Measurements from ENCODE around the gene MYL5. TPM values are rescaled to one million over a fixed set of nuclear protein-coding genes. Genes with fewer than 3 reads are reported as not detected.

MYL5 gene
- total RNA-seq, 1 experiment from 2014 or later, result 8.5 TPM

GRCh38 chr4:655464-656151 lies 18.7 kb upstream of the MYL5 start:
- no TSS peak for BruUV-seq (replicated peaks)
- intact Hi-C loops (cut with micrococcal nuclease; ENCODE audit: unreplicated experiment), result no loop called here
- Mint-ChIP-seq H3K9me3 (ENCODE audit: low read depth, unreplicated experiment) (peaks cover 11% of the 10 kb centered on the region), H3K36me3 (ENCODE audit: insufficient read depth, unreplicated experiment) (peaks cover 5% of the 10 kb centered on the region), H3K27ac (ENCODE audit: unreplicated experiment) (no peak overlapping the region), H3K4me3 (ENCODE audit: low read depth, unreplicated experiment) (no peak overlapping the region), H3K4me1 (ENCODE audit: low read depth, unreplicated experiment) (no peaks in the 10 kb centered on the region), H3K27me3 (ENCODE audit: unreplicated experiment) (peaks cover 19% of the 10 kb centered on the region)
- CTCF ChIA-PET, result no interaction called here
- no peak for TF ChIP-seq CTCF (IDR thresholded peaks at IDR 0.05; ENCODE audit: unreplicated experiment)
- DNase-seq, result no peak

- intact Hi-C loops (cut with micrococcal nuclease; ENCODE audit: unreplicated experiment), result no loop called here
- H3K27ac Mint-ChIP-seq (ENCODE audit: unreplicated experiment), result no peak overlapping the region
- peaks cover 15% of the 10 kb centered on the region for H3K9me3 Mint-ChIP-seq (ENCODE audit: low read depth, unreplicated experiment)
- BruUV-seq (replicated peaks), result no TSS peak
- peaks cover 11% of the 10 kb centered on the region for H3K27me3 Mint-ChIP-seq (ENCODE audit: unreplicated experiment)
- H3K4me1 Mint-ChIP-seq (ENCODE audit: low read depth, unreplicated experiment), result no peaks in the 10 kb centered on the region
- no peak for TF ChIP-seq CTCF (IDR thresholded peaks at IDR 0.05; ENCODE audit: unreplicated experiment)
- peaks cover 8% of the 10 kb centered on the region for H3K36me3 Mint-ChIP-seq (ENCODE audit: insufficient read depth, unreplicated experiment)
- H3K4me3 Mint-ChIP-seq (ENCODE audit: low read depth, unreplicated experiment), result no peak overlapping the region
- CTCF ChIA-PET, result no interaction called here
- no peak for DNase-seq
These were observed 17.7 kb upstream of the MYL5 start for GRCh38 chr4:656436-657337.

GRCh38 chr4:657338-657833 lies 17.0 kb upstream of the MYL5 start:
- H3K9me3 Mint-ChIP-seq (ENCODE audit: low read depth, unreplicated experiment), result peaks cover 15% of the 10 kb centered on the region
- no peak overlapping the region for H3K4me3 Mint-ChIP-seq (ENCODE audit: low read depth, unreplicated experiment)
- intact Hi-C loops (cut with micrococcal nuclease; ENCODE audit: unreplicated experiment), result no loop called here
- H3K4me1 Mint-ChIP-seq (ENCODE audit: low read depth, unreplicated experiment), result no peaks in the 10 kb centered on the region
- CTCF ChIA-PET, result no interaction called here
- BruUV-seq (replicated peaks), result no TSS peak
- H3K36me3 Mint-ChIP-seq (ENCODE audit: insufficient read depth, unreplicated experiment), result peaks cover 10% of the 10 kb centered on the region
- H3K27ac Mint-ChIP-seq (ENCODE audit: unreplicated experiment), result no peak overlapping the region
- DNase-seq, result no peak
- no peak for TF ChIP-seq CTCF (IDR thresholded peaks at IDR 0.05; ENCODE audit: unreplicated experiment)
- H3K27me3 Mint-ChIP-seq (ENCODE audit: unreplicated experiment), result peaks cover 4% of the 10 kb centered on the region

- Mint-ChIP-seq H3K27me3 (ENCODE audit: unreplicated experiment) (no peaks in the 10 kb centered on the region), H3K36me3 (ENCODE audit: insufficient read depth, unreplicated experiment) (peaks cover 10% of the 10 kb centered on the region), H3K9me3 (ENCODE audit: low read depth, unreplicated experiment) (peaks cover 15% of the 10 kb centered on the region), H3K4me3 (ENCODE audit: low read depth, unreplicated experiment) (no peak overlapping the region), H3K27ac (ENCODE audit: unreplicated experiment) (no peak overlapping the region), H3K4me1 (ENCODE audit: low read depth, unreplicated experiment) (no peaks in the 10 kb centered on the region)
- intact Hi-C loops (cut with micrococcal nuclease; ENCODE audit: unreplicated experiment), result no loop called here
- no peak for TF ChIP-seq CTCF (IDR thresholded peaks at IDR 0.05; ENCODE audit: unreplicated experiment)
- CTCF ChIA-PET, result no interaction called here
- BruUV-seq (replicated peaks), result no TSS peak
- DNase-seq, result no peak
These were observed 16.3 kb upstream of the MYL5 start for GRCh38 chr4:657834-658667.

All from Calu3 (cell line).